Activated naive CD8-positive, alpha-beta T cell treated with anti-CD3 and anti-CD28 coated beads, Interleukin-2, amount 50 U/mL, for 24 hours (primary cell): ENCODE measurements around the gene FAM76B.

ENCODE experiments used
- ATAC-seq: fragments of 150-1000 bp; cut with Tn5 transposase; one replicate; pipeline ENCODE4 v1.10.0; 2021
- DNase-seq: peaks from one replicate; pipeline ENCODE4 v3.0.0; 2021
- H3K27ac Mint-ChIP-seq: one replicate; pipeline ENCODE4 v1.8.0; 2021; ENCODE audit warnings: mild to moderate bottlenecking, mixed read lengths
- H3K27me3 Mint-ChIP-seq: one replicate; pipeline ENCODE4 v1.8.0; 2021; ENCODE audit warnings: mixed read lengths
- H3K36me3 Mint-ChIP-seq: one replicate; pipeline ENCODE4 v1.8.0; 2021; ENCODE audit warnings: low read depth, mixed read lengths
- H3K4me1 Mint-ChIP-seq: one replicate; pipeline ENCODE4 v1.8.0; 2021; ENCODE audit warnings: mixed read lengths
- H3K4me3 Mint-ChIP-seq: one replicate; pipeline ENCODE4 v1.8.0; 2021; ENCODE audit warnings: mild to moderate bottlenecking, moderate library complexity, mixed read lengths
- H3K9me3 Mint-ChIP-seq: one replicate; pipeline ENCODE4 v1.8.0; 2021; ENCODE audit warnings: mixed read lengths

Gene FAM76B

DNA sequence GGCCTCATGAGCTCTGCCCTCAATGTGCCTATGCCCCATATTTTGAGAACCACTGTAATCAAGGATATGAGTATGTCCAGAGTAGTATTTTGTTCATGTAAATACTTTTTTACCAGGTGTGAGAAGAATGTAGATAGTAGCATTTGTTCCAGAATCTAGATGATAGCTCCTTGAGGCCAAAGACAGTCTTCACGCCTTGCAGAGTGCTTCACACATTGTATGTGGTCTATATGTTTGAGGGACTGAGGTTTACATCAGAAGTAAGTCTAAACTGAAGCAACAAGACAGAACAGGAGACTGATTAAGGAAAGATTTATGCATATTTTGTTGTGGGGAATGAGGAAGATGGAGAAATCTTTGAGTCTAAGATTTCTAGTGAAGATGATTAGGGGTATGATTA, 13.2 kb upstream of the FAM76B start:
- Mint-ChIP-seq H3K9me3 (no peaks in the 10 kb centered on the region), H3K4me3 (no peak overlapping the region), H3K27me3 (no peaks in the 10 kb centered on the region), H3K36me3 (peaks cover 57% of the 10 kb centered on the region), H3K27ac (no peak overlapping the region), H3K4me1 (peaks cover 2% of the 10 kb centered on the region)
- DNase-seq = no peak
- ATAC-seq = no peak

DNA sequence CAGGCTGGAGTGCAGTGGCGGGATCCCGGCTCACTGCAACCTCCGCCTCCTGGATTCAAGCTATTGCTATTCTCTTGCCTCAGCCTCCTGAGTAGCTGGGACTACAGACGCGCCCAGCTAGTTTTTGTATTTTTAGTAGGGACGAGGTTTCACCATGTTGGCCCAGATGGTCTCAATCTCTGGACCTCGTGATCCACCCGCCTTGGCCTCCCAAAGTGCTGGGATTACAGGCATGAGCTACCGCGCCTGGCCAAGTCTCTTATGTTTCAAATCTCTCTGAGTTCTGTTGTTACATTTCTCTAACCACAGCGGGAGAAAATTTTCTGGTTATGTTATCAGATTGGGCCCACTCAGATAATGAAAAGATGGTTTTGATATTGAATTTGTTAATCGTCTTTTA, 10.9 kb upstream of the FAM76B start:
- no peak for ATAC-seq
- H3K4me1 Mint-ChIP-seq = peaks cover 9% of the 10 kb centered on the region
- no peak overlapping the region for H3K27ac Mint-ChIP-seq
- no peaks in the 10 kb centered on the region for H3K9me3 Mint-ChIP-seq
- DNase-seq = no peak
- H3K27me3 Mint-ChIP-seq = no peaks in the 10 kb centered on the region
- H3K36me3 Mint-ChIP-seq = peaks cover 43% of the 10 kb centered on the region
- no peak overlapping the region for H3K4me3 Mint-ChIP-seq

DNA sequence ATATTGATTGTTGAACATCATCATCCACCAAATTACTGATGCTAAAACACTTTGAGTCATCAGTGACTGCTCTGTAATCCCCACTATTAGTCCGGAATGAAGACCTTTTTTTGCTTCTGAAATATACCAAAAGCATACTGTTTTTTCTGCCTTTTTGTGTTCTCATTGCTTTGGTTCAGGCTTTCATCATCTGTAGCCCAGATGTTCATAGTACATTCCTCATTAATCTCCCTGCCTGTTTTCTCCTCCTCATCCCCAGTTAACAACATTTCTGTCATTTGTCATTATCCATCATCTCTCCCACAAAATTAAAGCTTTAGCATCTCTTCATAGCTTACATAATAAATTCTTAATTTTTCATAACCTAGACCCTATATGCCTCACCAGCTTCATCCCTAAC, 10.0 kb upstream of the FAM76B start:
- DNase-seq = no peak
- no peak for ATAC-seq
- Mint-ChIP-seq H3K27ac (peak overlapping the region; percentile 2), H3K9me3 (no peaks in the 10 kb centered on the region), H3K4me3 (no peak overlapping the region), H3K27me3 (no peaks in the 10 kb centered on the region), H3K4me1 (peaks cover 16% of the 10 kb centered on the region), H3K36me3 (peaks cover 41% of the 10 kb centered on the region)

DNA sequence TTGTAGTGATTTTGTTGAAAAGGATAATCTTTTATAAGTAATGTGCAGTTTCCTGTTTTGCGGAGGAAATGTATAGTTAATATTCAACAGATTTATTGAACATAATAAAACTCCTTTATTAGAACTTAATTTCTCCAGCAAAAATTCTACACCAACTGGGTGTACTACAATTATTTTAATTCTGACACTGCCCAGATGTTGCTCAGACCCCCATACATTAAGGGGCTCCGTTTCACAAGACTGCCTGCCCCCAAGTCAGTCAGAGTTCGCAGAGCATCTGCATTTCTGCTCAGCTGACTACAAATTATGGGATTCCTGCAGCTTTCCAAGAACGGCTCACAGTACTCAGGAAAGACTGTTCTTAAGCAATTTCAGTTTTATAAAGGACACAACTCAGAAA, 6.9 kb upstream of the FAM76B start:
- no peak for ATAC-seq
- Mint-ChIP-seq H3K36me3 (peaks cover 37% of the 10 kb centered on the region), H3K4me1 (peaks cover 42% of the 10 kb centered on the region), H3K27me3 (no peaks in the 10 kb centered on the region), H3K27ac (no peak overlapping the region), H3K9me3 (no peaks in the 10 kb centered on the region), H3K4me3 (no peak overlapping the region)
- no peak for DNase-seq

DNA sequence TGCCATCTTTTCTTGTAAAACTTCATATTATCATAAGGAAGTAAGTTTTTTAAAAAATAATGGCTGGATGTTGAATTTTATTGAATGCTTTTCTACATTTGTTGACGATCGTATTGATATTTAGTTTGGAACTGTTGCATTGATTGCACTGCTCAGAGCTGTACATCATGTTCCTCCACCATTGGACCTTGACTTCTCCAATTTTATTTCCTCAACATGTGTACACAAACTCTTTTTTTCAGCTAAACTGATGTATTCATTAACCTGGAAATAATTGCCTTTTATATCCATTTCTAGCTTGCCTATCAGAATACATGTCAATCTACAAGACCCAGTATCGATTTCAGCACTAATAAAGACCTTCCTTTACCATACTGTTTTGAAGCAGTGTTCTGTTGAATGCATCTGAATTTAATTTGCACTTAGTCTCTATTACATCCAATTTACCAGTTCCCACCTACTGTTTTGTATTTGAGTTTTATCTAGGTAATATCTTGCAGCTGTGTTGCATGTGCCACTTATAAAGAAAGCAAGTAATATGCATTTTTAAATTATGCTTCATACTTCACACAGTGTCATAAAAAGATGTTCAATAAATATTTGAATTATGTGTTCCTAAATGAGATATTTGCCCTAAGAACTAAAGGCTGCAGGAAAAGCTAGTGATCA, 6.2 kb upstream of the FAM76B start:
- ATAC-seq = no peak
- Mint-ChIP-seq H3K27me3 (no peaks in the 10 kb centered on the region), H3K4me1 (peaks cover 45% of the 10 kb centered on the region), H3K4me3 (no peak overlapping the region), H3K27ac (no peak overlapping the region), H3K9me3 (no peaks in the 10 kb centered on the region), H3K36me3 (peaks cover 31% of the 10 kb centered on the region)
- no peak for DNase-seq

DNA sequence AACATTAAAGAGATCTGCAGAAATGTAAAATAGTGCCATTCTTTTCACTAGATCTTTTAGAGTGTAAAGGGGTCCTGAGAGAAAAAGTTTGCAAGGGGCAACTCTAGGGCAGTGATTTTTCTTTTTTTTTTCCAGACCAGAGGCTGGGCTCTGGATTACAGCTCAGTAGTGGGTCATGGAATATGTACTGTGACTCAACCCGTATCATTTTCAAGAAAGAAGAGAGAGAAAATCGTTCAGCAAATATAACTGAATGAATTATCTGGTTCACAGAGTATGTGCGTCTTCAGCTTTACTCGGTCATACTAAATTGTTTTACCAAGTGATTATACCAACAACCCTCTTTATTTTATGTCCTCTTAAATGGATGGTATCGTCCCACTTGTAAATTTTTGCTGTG, 4.5 kb upstream of the FAM76B start:
- H3K36me3 Mint-ChIP-seq = peaks cover 20% of the 10 kb centered on the region
- DNase-seq = no peak
- peaks cover 45% of the 10 kb centered on the region for H3K4me1 Mint-ChIP-seq
- no peak for ATAC-seq
- H3K27ac Mint-ChIP-seq = no peak overlapping the region
- no peaks in the 10 kb centered on the region for H3K9me3 Mint-ChIP-seq
- H3K27me3 Mint-ChIP-seq = no peaks in the 10 kb centered on the region
- peak overlapping the region; percentile 6 for H3K4me3 Mint-ChIP-seq

DNA sequence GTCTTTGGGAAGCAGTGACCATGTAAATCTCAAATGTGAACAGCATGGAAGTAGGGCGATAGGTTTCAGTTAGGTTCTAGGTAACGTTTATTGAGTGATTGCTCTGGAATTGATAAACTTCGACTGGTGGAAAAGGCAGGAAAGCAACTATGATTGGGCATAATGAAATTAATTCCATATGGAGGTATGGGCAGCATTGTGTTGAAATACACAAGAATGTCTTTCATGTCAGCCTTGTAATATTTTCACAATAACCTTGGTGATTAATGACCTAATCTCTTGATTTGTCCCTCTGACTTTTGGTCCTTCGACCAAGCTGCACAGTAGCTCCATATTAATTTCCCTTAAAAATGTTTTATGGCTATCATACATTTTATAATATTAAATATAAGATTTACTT, 3.5 kb upstream of the FAM76B start:
- Mint-ChIP-seq H3K4me3 (peak overlapping the region; percentile 3), H3K4me1 (peaks cover 49% of the 10 kb centered on the region), H3K36me3 (peaks cover 23% of the 10 kb centered on the region), H3K27ac (no peak overlapping the region), H3K27me3 (no peaks in the 10 kb centered on the region), H3K9me3 (no peaks in the 10 kb centered on the region)
- no peak for DNase-seq
- ATAC-seq = no peak

DNA sequence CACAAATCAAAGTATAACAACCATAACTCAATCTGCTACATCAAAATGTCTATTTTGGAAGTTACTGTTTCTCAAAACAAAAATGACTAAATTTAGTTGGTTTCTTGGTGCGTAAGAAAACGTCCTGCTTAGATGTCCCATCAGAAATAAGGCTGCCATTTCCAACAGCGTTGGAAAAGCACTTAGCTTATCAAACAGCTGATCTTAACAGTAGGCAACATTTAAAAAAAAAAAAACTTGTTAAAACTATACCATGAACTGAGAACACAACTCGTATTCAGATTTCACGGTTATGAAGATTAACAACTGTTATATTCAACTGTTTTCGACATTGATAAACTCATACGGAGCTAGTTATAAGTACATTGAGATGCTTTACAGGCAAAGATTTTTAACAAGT, 3.1 kb upstream of the FAM76B start:
- Mint-ChIP-seq H3K27ac (no peak overlapping the region), H3K36me3 (peaks cover 27% of the 10 kb centered on the region), H3K4me1 (peaks cover 51% of the 10 kb centered on the region), H3K4me3 (peak overlapping the region; percentile 3), H3K27me3 (no peaks in the 10 kb centered on the region), H3K9me3 (no peaks in the 10 kb centered on the region)
- no peak for ATAC-seq
- DNase-seq = no peak

DNA sequence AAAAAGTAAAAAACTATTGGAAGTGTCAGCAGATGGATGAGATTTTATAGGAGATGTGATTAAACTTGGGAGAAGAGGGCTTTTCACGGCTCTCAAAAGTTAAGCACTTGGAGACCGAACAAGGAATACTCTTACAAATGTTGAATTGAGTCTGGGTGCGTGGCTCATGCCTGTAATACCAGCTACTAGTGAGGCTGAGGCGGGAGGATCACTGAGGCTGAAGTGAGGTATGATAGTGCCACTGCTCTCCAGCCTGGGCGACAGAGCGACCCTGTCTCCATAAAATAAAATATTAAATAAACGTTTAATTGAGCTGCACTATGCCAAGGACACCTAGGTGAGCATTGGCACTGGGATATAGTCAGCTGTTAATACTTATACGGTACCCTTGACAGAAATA, 2.6 kb upstream of the FAM76B start:
- H3K4me1 Mint-ChIP-seq = peaks cover 53% of the 10 kb centered on the region
- DNase-seq (no peak), ATAC-seq (no peak)
- H3K9me3 Mint-ChIP-seq = no peaks in the 10 kb centered on the region
- H3K27me3 Mint-ChIP-seq = no peaks in the 10 kb centered on the region
- H3K27ac Mint-ChIP-seq = peak overlapping the region; percentile 100
- peak overlapping the region; percentile 98 for H3K4me3 Mint-ChIP-seq
- peaks cover 31% of the 10 kb centered on the region for H3K36me3 Mint-ChIP-seq

DNA sequence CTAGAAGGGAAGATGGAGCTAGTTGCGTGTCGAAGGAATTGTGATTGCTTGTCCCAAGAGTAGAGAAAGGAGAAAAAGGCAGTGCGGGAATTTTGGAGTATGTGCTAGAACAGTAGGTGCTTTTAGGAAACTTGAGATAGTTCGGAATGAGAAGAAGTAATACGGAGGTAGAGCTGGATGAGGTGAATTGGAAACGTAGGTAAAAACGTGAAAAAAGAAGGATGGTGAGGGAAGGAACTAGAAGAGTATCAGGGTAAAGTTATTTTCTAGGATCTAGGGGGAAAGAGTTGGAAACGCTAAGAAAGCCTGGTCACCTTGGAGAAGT, 2.1 kb upstream of the FAM76B start:
- peaks cover 57% of the 10 kb centered on the region for H3K4me1 Mint-ChIP-seq
- no peak for DNase-seq
- H3K27ac Mint-ChIP-seq = peak overlapping the region; percentile 100
- peak overlapping the region; percentile 98 for H3K4me3 Mint-ChIP-seq
- no peaks in the 10 kb centered on the region for H3K9me3 Mint-ChIP-seq
- no peak for ATAC-seq
- peaks cover 35% of the 10 kb centered on the region for H3K36me3 Mint-ChIP-seq
- H3K27me3 Mint-ChIP-seq = no peaks in the 10 kb centered on the region

DNA sequence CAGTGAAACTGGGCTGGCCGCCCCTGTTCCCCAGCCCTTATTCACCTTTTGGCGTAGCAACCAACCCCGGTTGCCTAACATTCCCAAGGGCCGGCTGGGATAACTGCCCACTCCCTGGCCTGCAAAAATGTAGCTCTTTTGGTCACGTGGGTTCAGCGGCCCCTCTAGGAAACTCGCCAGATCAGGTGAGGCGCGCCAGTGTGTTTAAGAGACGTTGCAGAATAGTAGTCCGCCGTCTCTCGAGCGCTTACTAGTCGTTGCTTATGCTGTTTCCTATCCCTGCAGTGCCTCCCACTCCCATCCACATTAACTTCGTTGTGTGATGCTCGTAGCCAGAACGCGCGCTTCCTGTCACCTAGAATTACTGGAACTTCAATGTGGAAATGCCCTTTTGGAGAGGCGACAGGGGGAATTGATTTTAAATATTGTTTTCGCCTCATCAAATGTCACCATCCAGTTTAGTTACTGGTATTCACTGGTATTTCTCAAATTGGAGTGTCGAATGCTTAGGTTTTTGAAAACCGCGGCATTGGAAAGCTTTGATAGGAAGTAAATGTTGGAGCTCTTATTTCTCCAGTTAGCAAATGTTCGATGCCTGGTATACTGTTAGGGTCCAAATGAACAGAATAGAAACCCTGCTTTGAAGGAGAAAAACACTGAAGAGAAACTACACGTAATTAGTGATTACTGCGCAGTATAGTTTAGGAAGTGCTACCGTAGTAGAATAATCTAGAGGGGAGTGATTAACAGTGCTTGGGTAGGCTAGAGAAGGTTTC, 1.5 kb upstream of the FAM76B start:
- peak; percentile 67 for DNase-seq
- peak overlapping the region; percentile 100 for H3K27ac Mint-ChIP-seq

DNA sequence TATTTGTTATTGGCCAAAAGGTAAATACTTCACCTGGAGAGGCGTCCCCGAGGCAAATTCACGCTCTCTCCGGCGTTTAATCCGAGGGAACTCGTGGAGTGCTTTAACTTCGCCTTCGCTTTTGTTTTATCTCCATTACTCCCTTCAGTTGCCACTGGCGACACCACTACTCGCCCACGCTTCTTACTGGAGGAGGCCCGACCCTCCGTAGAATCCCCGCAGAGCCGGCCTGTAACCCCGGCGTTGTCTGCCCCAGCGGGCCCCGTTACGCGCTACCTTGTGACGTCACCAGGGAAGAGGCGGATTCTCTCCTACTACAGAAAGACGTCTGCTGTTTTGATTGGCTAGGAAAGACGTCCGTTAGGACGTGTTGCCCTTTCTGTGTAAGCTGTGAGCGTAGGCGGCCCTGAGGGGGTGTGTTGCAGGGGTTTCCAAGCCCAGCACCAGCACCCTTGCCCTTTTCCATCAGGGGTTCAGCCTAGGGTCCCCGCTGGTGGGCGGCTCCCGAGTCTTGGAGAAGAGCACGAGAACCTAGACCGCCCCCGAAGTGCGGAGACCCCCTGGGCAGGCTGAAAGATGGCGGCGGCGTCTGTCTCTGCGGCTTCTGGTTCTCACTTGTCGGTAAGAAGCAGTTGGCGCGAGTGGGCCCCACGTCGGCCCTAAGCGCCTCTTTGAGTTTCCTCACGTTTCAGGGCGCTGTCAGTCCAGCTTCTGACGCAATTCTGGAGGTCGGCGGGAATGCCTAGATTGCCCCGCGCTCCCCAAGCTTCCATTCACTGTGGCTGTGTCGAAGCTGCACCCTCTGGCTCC, 746 bp upstream of the FAM76B start, which contains the start of gene CEP57:
Gene CEP57, plus strand, starts transcription at position 376 of the 810 bp plus-strand sequence. Its CDS starts 201 bp downstream, at position 577.
- Mint-ChIP-seq H3K4me1 (peaks cover 58% of the 10 kb centered on the region), H3K27me3 (no peaks in the 10 kb centered on the region), H3K9me3 (no peaks in the 10 kb centered on the region), H3K4me3 (peak within 1 kb of the TSS; percentile 98), H3K27ac (peak within 1 kb of the TSS; percentile 100), H3K36me3 (peaks cover 48% of the 10 kb centered on the region)
- DNase-seq (peak; percentile 93), ATAC-seq (peak; percentile 69)

More for the DNA sequence above, 1.5 kb upstream of the FAM76B start:
- Mint-ChIP-seq H3K36me3 (peaks cover 40% of the 10 kb centered on the region), H3K4me1 (peaks cover 58% of the 10 kb centered on the region), H3K4me3 (peak overlapping the region; percentile 98), H3K9me3 (no peaks in the 10 kb centered on the region), H3K27me3 (no peaks in the 10 kb centered on the region)
- peak; percentile 5 for ATAC-seq

DNA sequence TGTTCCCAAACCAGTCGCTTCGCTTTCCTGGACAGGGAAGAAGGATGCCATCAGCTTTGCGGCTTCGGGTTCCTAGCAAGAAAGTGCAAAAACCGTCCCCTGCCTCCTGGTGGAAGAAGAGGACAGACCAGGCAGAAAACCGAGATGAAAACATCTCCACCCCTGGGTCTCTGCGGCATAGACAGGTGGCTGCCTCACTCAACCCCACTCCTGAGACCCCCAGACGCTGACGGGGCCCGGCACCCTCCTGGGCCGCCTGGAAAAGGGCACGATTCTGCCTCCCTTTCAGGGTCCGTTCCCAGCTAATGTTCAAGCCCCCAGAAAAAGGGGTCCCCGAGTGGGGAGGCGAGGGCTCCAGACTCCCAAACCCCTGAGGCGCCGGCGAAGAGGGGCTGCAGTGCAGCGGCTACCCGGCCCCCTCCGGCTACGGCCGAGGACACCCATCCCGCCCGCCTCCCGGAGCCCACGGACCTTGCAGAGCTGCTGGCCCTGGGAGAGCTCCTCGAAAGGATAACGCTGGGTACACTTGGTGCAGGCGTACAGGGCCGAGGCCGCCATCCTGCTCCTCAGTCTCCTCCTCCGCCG, 569 bp downstream of the FAM76B start:
- H3K9me3 Mint-ChIP-seq = no peaks in the 10 kb centered on the region
- H3K4me3 Mint-ChIP-seq = peak overlapping the region; percentile 98
- peaks cover 52% of the 10 kb centered on the region for H3K36me3 Mint-ChIP-seq
- H3K27me3 Mint-ChIP-seq = no peaks in the 10 kb centered on the region
- peak; percentile 36 for DNase-seq
- ATAC-seq = no peak
- H3K4me1 Mint-ChIP-seq = peaks cover 50% of the 10 kb centered on the region
- H3K27ac Mint-ChIP-seq = peak overlapping the region; percentile 100

DNA sequence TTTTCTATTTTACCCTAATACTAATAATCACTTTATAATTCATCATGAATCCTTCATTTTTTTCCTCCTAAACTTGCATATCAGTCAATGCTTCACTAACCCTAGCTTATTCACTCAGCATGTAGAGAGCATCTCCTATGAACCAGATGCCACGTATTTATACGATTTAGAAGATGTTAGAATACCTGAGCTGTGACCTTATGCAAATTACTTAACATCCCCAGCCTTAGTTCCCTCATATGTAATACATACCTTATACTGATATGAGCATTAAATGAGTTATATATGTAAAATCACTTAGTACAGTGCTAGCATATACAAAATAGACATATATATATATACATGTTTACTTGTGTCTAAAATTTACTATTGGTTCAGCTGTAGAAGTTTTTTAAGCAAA, 9.0 kb downstream of the FAM76B start:
- H3K4me1 Mint-ChIP-seq = peaks cover 33% of the 10 kb centered on the region
- no peaks in the 10 kb centered on the region for H3K9me3 Mint-ChIP-seq
- H3K4me3 Mint-ChIP-seq = no peak overlapping the region
- no peak for ATAC-seq
- peaks cover 56% of the 10 kb centered on the region for H3K36me3 Mint-ChIP-seq
- H3K27me3 Mint-ChIP-seq = no peaks in the 10 kb centered on the region
- H3K27ac Mint-ChIP-seq = no peak overlapping the region
- no peak for DNase-seq
